ENCODE measurements around the gene OR2T2. TPM values are rescaled to one million over a fixed set of nuclear protein-coding genes. Genes with fewer than 3 reads are reported as not detected.
"Not testable (repeated sequence)": the region's sequence is repeated elsewhere in the genome, so short reads cannot be mapped to it uniquely, and the experiment has no call there.

OR2T2 gene
- total and polyA plus RNA-seq, 2 of the 8 experiments (the other 6 are each of a cell fraction or from before 2014, with no cell fraction given) = not detected

DNA sequence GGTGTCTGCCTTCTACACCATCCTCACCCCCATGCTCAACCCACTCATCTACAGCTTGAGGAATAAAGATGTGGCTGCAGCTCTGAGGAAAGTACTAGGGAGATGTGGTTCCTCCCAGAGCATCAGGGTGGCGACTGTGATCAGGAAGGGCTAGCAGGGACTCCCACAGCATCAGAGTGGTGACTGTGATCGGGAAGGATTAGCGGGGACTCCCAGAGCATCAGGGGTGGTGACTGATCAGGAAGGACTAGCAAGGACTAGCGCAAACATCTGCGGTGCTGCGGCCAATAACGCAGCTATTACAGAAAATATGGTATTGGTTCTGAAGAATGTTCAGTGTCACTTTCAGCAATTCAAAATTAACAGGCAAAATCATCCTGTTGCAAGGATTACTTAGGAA lies 8.2 kb downstream of the OR2T2 start:
- CTCF ChIA-PET (ENCODE audit: partially characterized antibody); FAIRE-seq: not testable (repeated sequence)
- 78% methylated on average over 7 of the region's 7 CpGs; no CpG with 5 or more reads in 1 of the 2 experiments for WGBS, 2 experiments (ENCODE audit: extremely low coverage in 1 of 2, insufficient coverage in 1 of 2, insufficient read length in 1 of 2, insufficient replicate concordance in 2 of 2, low coverage in 1 of 2, low lambda C conversion rate in 2 of 2, missing lambda C conversion rate in 1 of 2)

DNA sequence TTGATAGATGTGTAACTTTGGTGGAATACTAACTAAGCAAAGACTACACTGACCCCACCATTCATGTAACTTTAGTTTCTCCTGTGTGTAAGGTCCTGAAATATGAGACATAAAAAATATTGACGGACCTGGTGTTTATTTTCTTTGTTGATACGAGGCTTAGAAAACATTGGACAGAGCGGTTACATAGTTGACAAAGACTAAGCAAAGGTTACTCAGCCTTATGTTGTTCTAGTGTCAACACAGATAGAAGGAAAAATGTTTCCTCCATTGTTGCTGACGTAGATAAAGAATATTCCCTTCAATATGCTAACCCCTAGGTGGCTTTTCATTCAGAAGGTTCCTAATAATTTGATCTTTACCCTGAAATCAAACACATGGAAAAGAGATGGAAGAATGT lies 9.6 kb downstream of the OR2T2 start:
- FAIRE-seq; H3K79me2 ChIP-seq (ENCODE audit: control insufficient read depth in 1 of 2, insufficient read depth in 2 of 2, low read length in 2 of 2); H3K56ac ChIP-seq (replicated peaks; ENCODE audit: insufficient read length, low read depth, low read length); H2AFZ ChIP-seq (ENCODE audit: low read length); H3K23ac ChIP-seq (ENCODE audit: insufficient read length); H3K27ac ChIP-seq (ENCODE audit: low read depth, low read length); H4K20me1 ChIP-seq (replicated peaks in 1 of 2; ENCODE audit: control insufficient read depth in 1 of 2, insufficient read depth in 2 of 2, low read length in 2 of 2); H2BK15ac ChIP-seq (ENCODE audit: low read length); H2BK120ac ChIP-seq (replicated peaks; ENCODE audit: low read depth, low read length); H3K9me3 ChIP-seq (ENCODE audit: insufficient read depth in 2 of 2, low read depth in 1 of 2, low read length in 1 of 2); H2AK5ac ChIP-seq (ENCODE audit: low read depth, low read length); H3K18ac ChIP-seq (ENCODE audit: extremely low read depth, low read length); H3K9ac ChIP-seq (replicated peaks in 1 of 4; ENCODE audit: extremely low read depth in 1 of 4, low read depth in 3 of 4, low read length in 3 of 4); H3K4me3 ChIP-seq (ENCODE audit: extremely low read depth in 1 of 4, insufficient read depth in 2 of 4, low read depth in 3 of 4, low read length in 4 of 4); H4K91ac ChIP-seq (replicated peaks; ENCODE audit: insufficient read length, low read length); H3K14ac ChIP-seq (ENCODE audit: insufficient read length); H2BK5ac ChIP-seq (ENCODE audit: low read depth, low read length); DNase-seq (ENCODE audit: low read depth in 1 of 2, low spot score in 2 of 2); H4K5ac ChIP-seq (ENCODE audit: insufficient read length, low read depth, low read length); POLR2A ChIA-PET (ENCODE audit: partially characterized antibody); H3K27me3 ChIP-seq (replicated peaks in 1 of 4; ENCODE audit: control insufficient read depth in 3 of 4, extremely low read depth in 1 of 4, insufficient read depth in 3 of 4, low read length in 3 of 4); H2BK20ac ChIP-seq (ENCODE audit: low read length); H4K8ac ChIP-seq (ENCODE audit: extremely low read depth, insufficient read depth, low read length); H3K23me2 ChIP-seq (ENCODE audit: low read depth, low read length); CTCF ChIA-PET (ENCODE audit: partially characterized antibody); H3K4me2 ChIP-seq (ENCODE audit: insufficient read depth in 1 of 2, low read depth in 2 of 2, low read length in 2 of 2); H3K79me1 ChIP-seq (ENCODE audit: low read depth, low read length); H3K4me1 ChIP-seq (replicated peaks in 1 of 4; ENCODE audit: control insufficient read depth in 3 of 4, insufficient read depth in 4 of 4, low read length in 3 of 4); H3K4ac ChIP-seq (replicated peaks; ENCODE audit: insufficient read length, low read depth, low read length); H2BK12ac ChIP-seq (ENCODE audit: low read depth, low read length); H3K36me3 ChIP-seq (ENCODE audit: control insufficient read depth in 2 of 4, insufficient read depth in 4 of 4, low read length in 3 of 4): not testable (repeated sequence)
- 83% methylated on average over 1 of the region's 4 CpGs; no CpG with 5 or more reads in 1 of the 2 experiments for WGBS, 2 experiments (ENCODE audit: extremely low coverage in 1 of 2, insufficient coverage in 1 of 2, insufficient read length in 1 of 2, insufficient replicate concordance in 2 of 2, low coverage in 1 of 2, low lambda C conversion rate in 2 of 2, missing lambda C conversion rate in 1 of 2)

More for the DNA sequence above, 8.2 kb downstream of the OR2T2 start:
- H2BK20ac ChIP-seq (ENCODE audit: low read length); H3K79me2 ChIP-seq (ENCODE audit: control insufficient read depth in 1 of 2, insufficient read depth in 2 of 2, low read length in 2 of 2); H4K5ac ChIP-seq (ENCODE audit: insufficient read length, low read depth, low read length); H3K23me2 ChIP-seq (ENCODE audit: low read depth, low read length); H3K4me3 ChIP-seq (ENCODE audit: extremely low read depth in 1 of 4, insufficient read depth in 2 of 4, low read depth in 3 of 4, low read length in 4 of 4); DNase-seq (ENCODE audit: low read depth in 1 of 2, low spot score in 2 of 2); H3K4me2 ChIP-seq (ENCODE audit: insufficient read depth in 1 of 2, low read depth in 2 of 2, low read length in 2 of 2); H3K23ac ChIP-seq (ENCODE audit: insufficient read length); H3K36me3 ChIP-seq (ENCODE audit: control insufficient read depth in 2 of 4, insufficient read depth in 4 of 4, low read length in 3 of 4); H3K27me3 ChIP-seq (replicated peaks in 1 of 4; ENCODE audit: control insufficient read depth in 3 of 4, extremely low read depth in 1 of 4, insufficient read depth in 3 of 4, low read length in 3 of 4); H2AK5ac ChIP-seq (ENCODE audit: low read depth, low read length); H4K8ac ChIP-seq (ENCODE audit: extremely low read depth, insufficient read depth, low read length); H3K4me1 ChIP-seq (replicated peaks in 1 of 4; ENCODE audit: control insufficient read depth in 3 of 4, insufficient read depth in 4 of 4, low read length in 3 of 4); H2BK15ac ChIP-seq (ENCODE audit: low read length); H3K14ac ChIP-seq (ENCODE audit: insufficient read length); H3K9ac ChIP-seq (replicated peaks in 1 of 4; ENCODE audit: extremely low read depth in 1 of 4, low read depth in 3 of 4, low read length in 3 of 4); H2BK120ac ChIP-seq (replicated peaks; ENCODE audit: low read depth, low read length); H3K27ac ChIP-seq (ENCODE audit: low read depth, low read length); H3K9me3 ChIP-seq (ENCODE audit: insufficient read depth in 2 of 2, low read depth in 1 of 2, low read length in 1 of 2); H2AFZ ChIP-seq (ENCODE audit: low read length); POLR2A ChIA-PET (ENCODE audit: partially characterized antibody); H3K56ac ChIP-seq (replicated peaks; ENCODE audit: insufficient read length, low read depth, low read length); H2BK5ac ChIP-seq (ENCODE audit: low read depth, low read length); H3K18ac ChIP-seq (ENCODE audit: extremely low read depth, low read length); H4K91ac ChIP-seq (replicated peaks; ENCODE audit: insufficient read length, low read length); H4K20me1 ChIP-seq (replicated peaks in 1 of 2; ENCODE audit: control insufficient read depth in 1 of 2, insufficient read depth in 2 of 2, low read length in 2 of 2); H3K79me1 ChIP-seq (ENCODE audit: low read depth, low read length); H2BK12ac ChIP-seq (ENCODE audit: low read depth, low read length); H3K4ac ChIP-seq (replicated peaks; ENCODE audit: insufficient read length, low read depth, low read length): not testable (repeated sequence)

All from H1 (cell line).